Muscle of arm (tissue), 12 donors: ENCODE measurements around the gene LRRC26. TPM values are rescaled to one million over a fixed set of nuclear protein-coding genes. Genes with fewer than 3 reads are reported as not detected.

Experiments used
- DNase-seq: peaks from one replicate; pipeline ENCODE4 v3.0.0-alpha.2; 2013
- polyA plus RNA-seq, 12 donors: library from polyadenylated mRNA; unstranded; fragments of 120-200 nt; gene quantifications; one replicate each; pipeline ENCODE4 v1.2.1, GENCODE V29; 2013; ENCODE audit not compliant: insufficient read length in 12 of 12

Gene LRRC26
- polyA plus RNA-seq, 12 donors = not detected

DNA sequence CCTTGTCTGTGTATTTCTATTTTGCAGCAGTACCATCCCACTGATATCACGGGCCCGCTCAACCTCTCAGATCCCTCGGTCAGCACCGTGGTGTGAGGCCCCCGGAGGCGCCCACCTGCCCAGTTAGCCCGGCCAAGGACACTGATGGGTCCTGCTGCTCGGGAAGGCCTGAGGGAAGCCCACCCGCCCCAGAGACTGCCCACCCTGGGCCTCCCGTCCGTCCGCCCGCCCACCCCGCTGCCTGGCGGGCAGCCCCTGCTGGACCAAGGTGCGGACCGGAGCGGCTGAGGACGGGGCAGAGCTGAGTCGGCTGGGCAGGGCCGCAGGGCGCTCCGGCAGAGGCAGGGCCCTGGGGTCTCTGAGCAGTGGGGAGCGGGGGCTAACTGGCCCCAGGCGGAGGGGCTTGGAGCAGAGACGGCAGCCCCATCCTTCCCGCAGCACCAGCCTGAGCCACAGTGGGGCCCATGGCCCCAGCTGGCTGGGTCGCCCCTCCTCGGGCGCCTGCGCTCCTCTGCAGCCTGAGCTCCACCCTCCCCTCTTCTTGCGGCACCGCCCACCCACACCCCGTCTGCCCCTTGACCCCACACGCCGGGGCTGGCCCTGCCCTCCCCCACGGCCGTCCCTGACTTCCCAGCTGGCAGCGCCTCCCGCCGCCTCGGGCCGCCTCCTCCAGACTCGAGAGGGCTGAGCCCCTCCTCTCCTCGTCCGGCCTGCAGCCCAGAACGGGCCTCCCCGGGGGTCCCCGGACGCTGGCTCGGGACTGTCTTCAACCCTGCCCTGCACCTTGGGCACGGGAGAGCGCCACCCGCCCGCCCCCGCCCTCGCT is 1.9 kb downstream of the LRRC26 start:
- DNase-seq = no peak

DNA sequence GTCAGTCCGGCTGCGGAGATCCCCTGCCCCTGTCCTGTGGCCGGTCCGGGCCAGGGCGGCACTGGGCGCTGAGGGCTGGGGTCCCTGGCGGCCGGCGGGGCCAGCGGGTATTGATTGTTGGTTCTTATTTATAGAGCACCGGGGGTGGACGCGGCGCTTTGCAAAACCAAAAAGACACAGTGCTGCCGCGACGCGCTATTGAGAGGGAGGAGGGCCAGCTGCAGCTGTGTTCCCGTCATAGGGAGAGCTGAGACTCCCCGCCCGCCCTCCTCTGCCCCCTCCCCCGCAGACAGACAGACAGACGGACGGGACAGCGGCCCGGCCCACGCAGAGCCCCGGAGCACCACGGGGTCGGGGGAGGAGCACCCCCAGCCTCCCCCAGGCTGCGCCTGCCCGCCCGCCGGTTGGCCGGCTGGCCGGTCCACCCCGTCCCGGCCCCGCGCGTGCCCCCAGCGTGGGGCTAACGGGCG is 2.5 kb downstream of the LRRC26 start:
- DNase-seq = no peak

DNA sequence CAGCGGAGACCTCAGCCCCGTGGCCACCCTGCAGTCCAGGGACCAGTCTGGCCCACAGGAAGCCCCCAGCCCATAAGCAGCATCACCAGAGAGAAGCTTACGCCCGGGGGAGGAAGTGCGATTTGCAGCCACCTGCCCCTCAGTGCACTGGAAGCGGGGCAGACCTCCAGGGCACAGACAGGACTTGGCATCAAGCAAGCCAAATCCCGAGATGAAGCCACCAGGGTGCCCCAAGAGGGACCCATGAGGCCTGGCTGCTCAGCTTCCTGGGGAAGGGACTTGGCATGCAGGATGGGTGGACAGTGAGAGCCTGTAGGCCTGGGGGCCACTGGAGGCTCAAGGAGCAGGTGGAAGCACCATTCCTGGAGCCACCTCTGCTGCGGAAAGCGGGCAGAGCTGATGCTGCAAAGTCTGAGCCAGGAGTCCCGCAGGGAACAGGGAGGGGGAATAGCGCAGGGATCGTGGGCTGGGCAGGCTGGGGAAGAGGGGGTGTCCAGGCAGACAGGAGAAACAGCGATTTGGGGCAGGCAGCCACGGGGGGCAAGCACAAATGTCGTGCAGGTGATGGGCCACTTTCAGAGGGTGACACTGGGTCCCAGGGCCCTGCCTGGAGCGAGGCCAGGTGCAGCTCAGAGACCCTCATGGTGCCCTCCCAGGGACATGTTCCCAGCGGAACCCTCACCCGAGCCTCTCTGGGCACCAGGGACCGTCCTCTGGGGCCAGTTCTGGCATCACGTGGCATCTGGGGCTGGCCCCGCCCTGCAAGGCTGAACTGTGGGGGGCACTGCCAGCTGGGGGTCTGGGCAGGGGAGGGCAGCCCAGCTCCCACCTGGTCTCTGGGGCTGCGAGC is 3.2 kb downstream of the LRRC26 start:
- DNase-seq = no peak

DNA sequence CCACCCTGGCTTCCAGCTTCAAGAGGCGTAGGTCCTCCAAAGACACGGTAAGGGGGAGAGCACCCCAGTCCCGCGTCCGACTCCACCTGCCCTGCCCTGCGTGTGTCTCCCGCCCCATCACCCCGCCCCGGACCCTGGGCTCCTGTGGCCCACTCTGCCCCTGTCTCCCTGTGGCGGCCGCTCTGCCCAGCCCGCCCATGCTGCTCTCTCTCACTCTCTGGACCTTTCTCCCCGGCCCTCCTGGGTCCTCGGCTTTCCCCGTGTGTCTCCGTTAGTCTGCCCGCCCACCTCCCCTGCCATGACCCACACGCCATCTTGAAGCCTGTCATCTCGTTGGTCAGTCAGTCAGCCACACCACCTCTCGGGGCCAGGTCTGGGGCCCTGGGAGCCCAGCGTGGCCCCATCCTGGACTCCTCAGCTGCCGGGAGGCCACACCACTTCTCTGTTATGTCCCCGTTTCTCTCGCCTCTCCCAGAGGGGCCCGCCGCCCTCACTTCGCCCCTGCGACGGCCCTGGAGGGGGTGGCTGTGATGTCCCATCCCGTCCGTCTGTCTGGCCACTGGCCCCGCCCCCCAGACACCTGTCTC is 4.5 kb downstream of the LRRC26 start:
- no peak for DNase-seq

DNA sequence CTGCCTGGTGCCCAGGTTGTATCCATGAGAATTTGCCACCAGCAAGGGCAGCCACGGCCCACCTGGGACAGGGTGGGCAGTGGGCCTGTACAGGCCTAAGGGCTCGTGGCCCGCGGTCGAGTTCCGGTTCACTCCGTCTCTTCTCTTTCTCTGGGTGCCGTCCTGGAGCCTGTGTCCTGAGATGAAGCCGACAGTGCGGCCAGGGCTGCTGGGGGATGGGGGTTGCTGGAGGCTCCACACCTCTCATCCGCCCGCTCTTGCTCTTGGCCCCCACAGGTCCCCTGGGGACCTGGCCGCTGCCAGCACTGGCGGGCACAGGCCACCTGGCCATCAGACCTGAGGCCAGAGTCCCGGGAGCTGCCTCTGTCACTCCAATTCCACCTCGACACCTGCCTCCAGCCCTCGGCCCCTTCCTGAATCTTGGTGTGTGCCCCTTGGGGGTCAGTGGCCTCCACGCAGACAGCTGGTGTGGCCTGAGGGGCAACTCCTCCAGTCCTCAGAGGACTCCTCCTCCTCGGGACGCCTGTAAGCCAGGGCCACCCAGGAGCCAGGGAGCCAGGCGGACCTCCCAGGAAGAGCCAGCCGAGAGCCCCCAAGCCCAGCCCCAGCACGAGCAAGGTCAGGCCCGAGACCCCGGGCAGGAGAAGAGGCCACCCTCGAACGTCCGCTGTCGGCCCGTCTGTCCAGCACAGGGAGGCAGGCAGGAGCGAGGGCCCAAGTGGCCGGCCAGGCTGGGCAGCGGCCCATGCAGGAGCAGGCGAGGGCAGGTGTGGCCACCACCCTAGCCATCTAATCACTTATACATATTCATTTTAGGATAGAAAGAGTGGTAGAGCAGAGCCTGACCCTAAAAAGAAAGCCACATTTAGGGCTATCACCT is 5.2 kb downstream of the LRRC26 start:
- no peak for DNase-seq

DNA sequence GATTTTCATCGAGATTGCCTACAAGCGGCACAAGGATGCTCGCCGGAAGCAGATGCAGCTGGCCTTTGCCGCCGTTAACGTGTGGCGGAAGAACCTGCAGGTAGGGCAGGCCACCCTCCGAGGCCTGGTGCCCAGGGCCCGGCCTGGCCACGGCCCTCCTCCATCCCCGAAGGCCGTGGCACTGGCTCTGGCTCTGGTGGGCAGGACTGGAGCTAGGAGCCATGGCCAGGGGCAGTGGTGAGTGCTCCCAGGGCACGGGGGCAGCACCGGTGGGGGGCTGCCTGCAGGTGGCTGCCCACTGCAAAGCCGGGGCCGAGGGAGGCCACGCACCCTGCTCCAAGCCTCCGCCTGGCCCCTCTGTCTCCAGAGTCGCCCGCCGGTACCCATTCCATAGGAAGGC is 6.0 kb downstream of the LRRC26 start:
- no peak for DNase-seq

DNA sequence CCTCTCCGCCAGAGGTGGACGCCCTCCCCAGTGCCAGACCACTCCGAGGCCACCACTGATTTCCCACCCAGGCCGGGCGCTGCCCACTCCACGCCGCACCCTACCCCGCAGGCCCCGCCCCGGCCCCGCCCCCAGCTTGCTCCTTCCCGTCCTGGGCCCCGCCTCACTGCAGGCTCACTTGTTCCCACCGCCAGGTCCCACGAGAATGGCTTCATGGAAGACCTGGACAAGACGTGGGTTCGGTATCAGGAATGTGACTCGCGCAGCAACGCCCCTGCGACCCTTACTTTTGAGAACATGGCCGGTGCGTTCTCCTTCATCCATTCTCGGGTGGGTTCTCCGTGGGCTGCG is 6.5 kb downstream of the LRRC26 start:
- no peak for DNase-seq

DNA sequence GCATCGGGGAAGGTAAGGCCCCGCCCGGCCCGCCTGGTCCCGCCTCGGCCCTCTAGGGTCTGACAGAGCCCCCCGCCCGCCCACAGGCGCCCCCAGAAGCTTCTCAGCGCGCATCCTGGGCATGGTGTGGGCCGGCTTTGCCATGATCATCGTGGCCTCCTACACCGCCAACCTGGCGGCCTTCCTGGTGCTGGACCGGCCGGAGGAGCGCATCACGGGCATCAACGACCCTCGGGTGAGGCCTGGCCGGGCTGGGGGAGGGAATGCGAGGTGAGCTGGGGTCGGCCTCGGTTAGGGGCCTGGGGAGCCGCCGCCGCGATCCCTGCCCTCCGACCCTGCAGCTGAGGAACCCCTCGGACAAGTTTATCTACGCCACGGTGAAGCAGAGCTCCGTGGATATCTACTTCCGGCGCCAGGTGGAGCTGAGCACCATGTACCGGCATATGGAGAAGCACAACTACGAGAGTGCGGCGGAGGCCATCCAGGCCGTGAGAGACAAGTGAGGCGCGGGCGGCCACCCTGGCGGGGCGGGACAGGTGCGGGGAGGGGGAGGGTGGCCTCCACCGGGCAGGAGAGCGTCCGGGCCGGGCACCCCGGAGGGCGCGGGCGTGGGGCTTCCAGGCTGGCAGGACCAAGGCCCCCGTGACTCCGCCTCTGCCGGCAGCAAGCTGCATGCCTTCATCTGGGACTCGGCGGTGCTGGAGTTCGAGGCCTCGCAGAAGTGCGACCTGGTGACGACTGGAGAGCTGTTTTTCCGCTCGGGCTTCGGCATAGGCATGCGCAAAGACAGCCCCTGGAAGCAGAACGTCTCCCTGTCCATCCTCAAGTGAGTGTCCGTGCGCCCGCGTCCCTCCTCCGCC is 7.1 kb downstream of the LRRC26 start:
- no peak for DNase-seq

DNA sequence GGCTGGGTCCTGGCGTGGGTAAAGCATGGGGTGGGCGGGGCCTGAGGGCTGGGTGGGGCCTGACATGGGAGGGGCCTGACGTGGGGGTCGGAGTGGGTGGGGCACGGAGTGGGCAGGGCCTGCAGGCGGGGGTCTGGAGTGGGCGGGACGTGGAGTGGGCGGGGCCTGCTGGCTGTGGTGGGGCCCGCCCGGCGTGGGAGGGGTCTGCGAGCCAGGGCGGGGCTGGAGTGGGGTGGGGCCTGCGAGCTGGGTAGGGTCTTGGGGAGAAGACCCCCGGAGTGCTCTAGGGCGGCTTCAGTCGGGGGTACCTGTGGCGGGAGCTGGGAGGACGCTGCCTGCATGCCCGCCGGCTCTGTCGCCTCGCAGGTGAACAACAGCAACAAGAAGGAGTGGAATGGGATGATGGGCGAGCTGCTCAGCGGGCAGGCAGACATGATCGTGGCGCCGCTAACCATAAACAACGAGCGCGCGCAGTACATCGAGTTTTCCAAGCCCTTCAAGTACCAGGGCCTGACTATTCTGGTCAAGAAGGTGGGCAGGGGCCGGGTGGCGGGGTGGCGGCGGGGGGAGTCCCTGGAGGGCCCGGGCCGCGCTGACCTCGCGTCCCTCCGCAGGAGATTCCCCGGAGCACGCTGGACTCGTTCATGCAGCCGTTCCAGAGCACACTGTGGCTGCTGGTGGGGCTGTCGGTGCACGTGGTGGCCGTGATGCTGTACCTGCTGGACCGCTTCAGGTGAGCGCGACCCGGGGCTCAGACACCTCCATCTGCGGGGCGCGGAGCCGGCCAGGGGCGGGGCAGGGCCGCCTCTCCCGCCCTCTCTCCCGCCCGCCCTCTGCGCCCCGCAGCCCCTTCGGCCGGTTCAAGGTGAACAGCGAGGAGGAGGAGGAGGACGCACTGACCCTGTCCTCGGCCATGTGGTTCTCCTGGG is 8.0 kb downstream of the LRRC26 start:
- DNase-seq = no peak

DNA sequence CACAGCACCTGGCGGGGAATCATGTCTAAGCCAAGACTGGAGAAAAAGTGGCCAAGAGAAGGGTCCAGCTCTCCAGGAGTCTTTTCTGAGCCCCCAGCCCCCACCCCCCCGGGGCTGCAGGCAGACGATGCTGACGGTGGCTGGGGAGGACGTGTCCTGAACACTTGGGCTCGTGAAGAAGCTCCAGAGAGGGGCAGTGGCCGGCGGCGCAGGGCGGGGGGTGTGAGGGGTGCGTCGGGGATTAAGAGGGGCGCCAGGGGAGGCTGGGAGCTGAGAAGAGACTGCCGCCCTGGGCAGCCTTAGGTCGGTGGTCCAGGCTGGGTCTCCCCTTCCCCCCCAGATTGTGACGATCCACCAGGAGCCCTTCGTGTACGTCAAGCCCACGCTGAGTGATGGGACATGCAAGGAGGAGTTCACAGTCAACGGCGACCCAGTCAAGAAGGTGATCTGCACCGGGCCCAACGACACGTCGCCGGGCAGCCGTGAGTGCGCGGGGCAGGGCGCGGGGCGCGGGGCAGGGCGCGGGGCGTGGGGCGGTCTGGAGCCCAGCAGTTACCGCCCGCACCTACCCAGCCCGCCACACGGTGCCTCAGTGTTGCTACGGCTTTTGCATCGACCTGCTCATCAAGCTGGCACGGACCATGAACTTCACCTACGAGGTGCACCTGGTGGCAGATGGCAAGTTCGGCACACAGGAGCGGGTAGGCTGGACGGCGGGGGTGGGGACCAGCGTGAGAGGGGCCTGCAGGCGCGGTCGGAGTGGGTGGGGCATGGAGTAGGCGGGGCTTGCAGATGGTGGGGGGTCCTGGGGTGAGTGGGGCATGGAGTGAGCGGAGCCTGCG is 8.9 kb downstream of the LRRC26 start:
- no peak for DNase-seq

DNA sequence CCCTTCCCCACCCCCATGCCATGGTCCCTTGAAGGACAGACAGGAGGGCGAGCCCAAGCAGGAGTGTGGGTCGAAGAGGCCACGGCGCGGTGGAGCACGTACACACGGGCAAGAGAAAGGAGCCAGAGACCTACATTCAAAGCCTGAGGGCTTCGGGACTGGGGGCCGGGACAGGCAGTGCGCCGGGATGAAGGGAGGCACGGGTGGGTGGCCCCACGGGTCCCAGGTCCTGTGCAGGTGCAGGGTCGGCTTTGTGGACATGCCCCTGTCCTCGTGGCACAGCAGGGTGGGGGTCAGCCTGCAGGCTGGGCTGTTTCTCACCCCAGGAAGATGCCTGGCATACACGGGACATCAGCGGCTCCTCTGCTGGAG is 9.8 kb downstream of the LRRC26 start:
- DNase-seq = no peak

DNA sequence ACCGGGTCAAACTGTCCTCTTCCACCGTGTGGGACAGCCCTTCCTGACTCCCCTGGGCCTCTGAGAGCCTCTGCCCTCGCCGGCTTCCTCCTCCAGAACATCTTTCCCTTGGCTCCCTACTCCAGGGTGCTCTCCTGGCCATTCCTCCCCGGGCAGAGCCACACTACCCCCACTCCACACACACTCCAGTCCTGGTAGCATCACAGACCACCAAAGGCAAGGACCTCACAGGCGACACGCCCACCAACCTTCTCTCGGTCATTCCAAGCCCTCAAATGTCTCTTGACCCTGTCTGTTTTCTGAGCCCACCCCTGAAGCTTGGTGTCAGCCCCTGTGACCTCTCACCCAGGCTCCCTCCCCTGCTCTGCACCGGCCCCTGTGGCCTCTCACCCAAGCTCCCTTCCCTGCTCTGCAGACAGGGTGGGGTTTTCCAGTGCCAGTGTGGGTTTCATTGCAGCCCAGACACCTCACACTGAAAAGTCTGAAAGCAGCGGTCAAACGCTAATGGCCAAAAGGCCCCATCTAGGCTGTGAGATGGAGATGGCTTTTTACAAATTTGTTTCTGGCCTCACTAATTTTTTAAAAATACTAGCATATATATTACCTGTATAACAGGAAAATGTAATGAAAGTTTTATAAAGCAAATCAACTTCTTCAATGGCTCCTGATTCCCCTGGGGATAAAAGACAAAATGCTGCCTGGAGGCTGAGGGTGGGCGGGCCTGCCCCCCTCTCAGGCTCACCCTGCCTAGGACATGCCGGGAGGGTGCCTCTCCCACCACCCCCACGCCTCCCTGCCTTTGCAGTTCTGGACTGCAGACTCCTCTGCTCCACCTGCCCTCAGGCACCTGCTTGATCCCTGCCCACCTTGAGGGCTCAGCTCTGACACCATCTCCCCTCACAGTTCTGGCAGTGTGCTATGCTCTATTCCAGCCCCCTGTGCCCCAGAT is 10.5 kb downstream of the LRRC26 start:
- DNase-seq = no peak

DNA sequence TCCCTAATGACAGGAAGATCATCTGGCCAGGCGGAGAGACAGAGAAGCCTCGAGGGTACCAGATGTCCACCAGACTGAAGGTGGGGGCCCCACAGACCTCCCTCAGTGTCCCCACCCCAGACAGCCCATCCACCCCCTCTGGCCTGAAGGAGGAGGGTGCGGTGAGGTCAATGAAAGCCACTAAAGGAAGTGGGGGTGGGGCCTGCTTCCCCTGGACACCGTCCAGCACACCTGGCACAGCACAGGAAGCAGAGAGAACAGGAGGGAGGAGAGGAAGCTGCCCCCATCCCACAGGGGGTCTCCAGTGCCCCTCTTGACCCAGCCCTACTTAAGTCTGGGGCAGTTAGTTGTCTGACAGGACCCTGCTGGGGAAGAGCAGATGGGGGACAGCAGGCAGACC is 11.2 kb downstream of the LRRC26 start:
- DNase-seq = no peak

DNA sequence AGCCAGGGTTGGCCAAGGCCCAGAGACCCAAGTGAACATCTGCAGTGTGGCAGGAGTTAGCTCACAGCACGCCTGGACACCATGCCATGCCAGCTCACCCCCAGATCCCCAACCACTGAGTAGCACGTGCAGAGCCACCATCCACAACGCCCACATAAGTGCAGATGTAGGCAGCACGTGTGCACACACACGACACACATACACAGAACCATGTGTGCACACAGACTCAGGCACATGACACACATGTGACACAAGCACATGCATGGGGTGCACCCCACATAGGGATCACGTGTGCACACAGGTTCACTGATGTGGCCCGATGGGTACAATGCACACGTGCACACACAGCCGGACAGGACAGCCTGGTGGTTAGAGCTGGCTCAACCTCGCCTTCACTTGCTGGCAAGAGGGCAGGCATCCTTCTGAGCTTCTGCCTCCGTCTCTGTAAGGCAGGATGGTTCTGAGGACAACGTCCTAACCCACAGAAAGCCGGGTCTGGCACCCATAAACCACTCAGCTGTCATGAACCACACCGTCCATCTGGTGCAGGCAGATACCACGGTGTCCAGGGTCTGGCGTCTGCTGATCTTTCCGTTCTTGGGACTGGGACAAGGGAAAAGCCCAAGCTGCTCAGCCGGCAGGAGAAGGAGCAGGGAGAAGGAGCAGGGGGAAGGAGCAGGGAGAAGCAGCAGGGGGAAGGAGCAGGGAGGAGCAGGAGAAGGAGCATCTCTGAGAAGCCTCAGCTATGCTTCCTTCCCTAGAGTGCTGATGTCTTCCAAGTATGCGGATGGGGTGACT is 12.0 kb downstream of the LRRC26 start:
- no peak for DNase-seq

DNA sequence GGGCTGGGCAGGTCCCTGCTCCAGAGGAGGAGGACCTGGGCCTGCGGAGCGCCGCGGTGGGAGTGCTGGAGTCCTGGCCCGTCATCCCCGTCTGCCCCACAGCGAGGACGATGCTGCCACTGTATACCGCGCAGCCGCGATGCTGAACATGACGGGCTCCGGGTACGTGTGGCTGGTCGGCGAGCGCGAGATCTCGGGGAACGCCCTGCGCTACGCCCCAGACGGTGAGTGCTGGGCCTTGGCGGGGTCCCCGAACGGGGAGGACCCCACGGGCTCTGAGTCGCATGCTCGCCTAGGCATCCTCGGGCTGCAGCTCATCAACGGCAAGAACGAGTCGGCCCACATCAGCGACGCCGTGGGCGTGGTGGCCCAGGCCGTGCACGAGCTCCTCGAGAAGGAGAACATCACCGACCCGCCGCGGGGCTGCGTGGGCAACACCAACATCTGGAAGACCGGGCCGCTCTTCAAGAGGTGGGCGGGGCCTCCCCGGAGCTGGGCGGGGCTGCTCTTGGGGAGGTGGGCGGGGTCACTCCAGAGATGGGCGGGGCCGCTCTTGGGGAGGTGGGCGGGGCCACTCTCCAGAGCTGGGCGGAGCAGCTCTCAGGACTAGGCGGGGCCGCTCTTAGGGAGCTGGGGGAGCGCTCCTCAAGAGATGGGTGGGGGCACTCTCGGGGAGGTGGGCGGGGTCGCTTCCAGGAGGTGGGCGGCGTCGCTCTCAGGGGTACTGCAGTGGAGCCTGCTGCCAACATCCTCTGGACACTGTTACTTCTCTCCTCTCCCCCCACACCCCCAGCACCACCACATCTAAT is 13.1 kb downstream of the LRRC26 start:
- DNase-seq = no peak
